ENCODE results near the gene KLK7. TPM values are rescaled to one million over a fixed set of nuclear protein-coding genes. Genes with fewer than 3 reads are reported as not detected.

Gene KLK7
- total RNA-seq, 2 experiments from 2014 or later, result not detected

DNA sequence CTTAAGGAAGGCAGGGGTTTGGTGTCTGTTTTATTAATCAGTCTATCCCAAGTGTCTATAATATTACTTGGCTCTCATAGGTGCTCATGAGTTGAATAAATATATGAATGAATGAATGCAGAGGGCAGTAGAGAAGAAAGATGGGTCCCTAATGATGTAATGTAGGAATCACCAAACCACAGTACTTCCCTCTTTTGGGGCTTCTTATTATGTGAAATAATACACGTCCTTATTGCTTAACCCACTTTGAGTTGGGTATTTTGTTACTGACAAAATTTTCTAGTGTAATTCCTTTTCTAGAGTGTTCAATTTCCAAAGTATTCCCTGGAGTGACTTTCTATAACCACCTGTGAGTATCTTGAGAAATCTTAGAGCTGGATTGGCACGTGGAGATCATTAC, 44.1 kb downstream of the KLK7 start:
- Mint-ChIP-seq H3K36me3 (ENCODE audit: low read depth) (no peaks in the 10 kb centered on the region), H3K4me1 (ENCODE audit: low read depth) (no peaks in the 10 kb centered on the region), H3K9me3 (no peaks in the 10 kb centered on the region), H3K27me3 (ENCODE audit: low read depth) (peaks cover 29% of the 10 kb centered on the region), H3K4me3 (no peak overlapping the region), H3K27ac (no peak overlapping the region)
- intact Hi-C loops (cut with micrococcal nuclease), result no loop called here
- CTCF ChIA-PET, result no interaction called here
- no peak for DNase-seq

- Mint-ChIP-seq H3K4me3 (no peak overlapping the region), H3K27ac (no peak overlapping the region), H3K36me3 (ENCODE audit: low read depth) (no peaks in the 10 kb centered on the region), H3K4me1 (ENCODE audit: low read depth) (no peaks in the 10 kb centered on the region), H3K9me3 (no peaks in the 10 kb centered on the region), H3K27me3 (ENCODE audit: low read depth) (peaks cover 39% of the 10 kb centered on the region)
- CTCF ChIA-PET, result interaction anchor here (0.7 to 1.6 kb wide), 2 partner anchors 11 to 299 kb away, joined by 3 read pairs; no protein-coding TSS in a partner anchor
- DNase-seq, result no peak
- intact Hi-C loops (cut with micrococcal nuclease), result no loop called here
Observed at GRCh38 chr19:50933640-50934039, 50.1 kb downstream of the KLK7 start.

- CTCF ChIA-PET, result interaction anchor here (0.5 to 1.1 kb wide), 2 partner anchors 11 to 13 kb away, joined by 3 to 4 read pairs; no protein-coding TSS in a partner anchor
- DNase-seq, result no peak
- Mint-ChIP-seq H3K4me1 (ENCODE audit: low read depth) (no peaks in the 10 kb centered on the region), H3K27me3 (ENCODE audit: low read depth) (peaks cover 39% of the 10 kb centered on the region), H3K4me3 (no peak overlapping the region), H3K27ac (no peak overlapping the region), H3K9me3 (no peaks in the 10 kb centered on the region), H3K36me3 (ENCODE audit: low read depth) (no peaks in the 10 kb centered on the region)
- intact Hi-C loops (cut with micrococcal nuclease), result no loop called here
Observed at GRCh38 chr19:50932690-50933083, 51.0 kb downstream of the KLK7 start.

DNA sequence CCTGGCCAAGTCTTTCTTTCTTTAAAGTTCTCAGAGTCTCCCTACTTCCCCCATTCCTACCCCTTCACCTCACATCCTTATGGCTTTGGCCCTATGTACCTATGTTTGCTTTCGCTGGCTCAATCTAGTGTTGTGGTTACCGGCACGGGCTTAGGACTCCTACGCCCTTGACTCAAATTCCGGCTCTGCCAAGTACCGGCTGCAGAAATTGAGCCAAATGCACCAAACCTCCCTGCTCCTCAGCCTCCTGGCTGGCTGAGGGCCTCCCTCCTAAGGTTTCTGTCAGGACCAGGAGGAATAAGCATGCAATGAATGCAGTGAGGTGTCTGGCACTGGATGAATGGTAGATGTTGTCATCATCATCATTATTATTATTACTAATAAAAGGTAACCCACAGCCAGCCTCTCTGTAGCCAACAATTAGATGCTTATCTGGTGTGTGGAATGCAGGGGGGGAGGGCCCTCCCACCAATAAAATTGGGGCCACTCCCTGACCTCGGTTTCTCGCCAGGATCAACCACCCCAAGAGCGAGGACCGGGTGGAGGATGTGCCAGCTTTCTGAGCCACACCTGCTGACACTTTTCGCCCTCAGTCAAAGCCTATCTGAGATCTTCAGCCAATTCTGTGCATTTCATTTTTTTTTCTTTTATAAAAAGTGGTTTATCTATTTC, 51.6 kb downstream of the KLK7 start:
- Mint-ChIP-seq H3K4me3 (no peak overlapping the region), H3K36me3 (ENCODE audit: low read depth) (no peaks in the 10 kb centered on the region), H3K27ac (no peak overlapping the region), H3K9me3 (no peaks in the 10 kb centered on the region), H3K27me3 (ENCODE audit: low read depth) (peaks cover 35% of the 10 kb centered on the region), H3K4me1 (ENCODE audit: low read depth) (no peaks in the 10 kb centered on the region)
- no peak for DNase-seq
- CTCF ChIA-PET, result interaction anchor here (0.6 to 1.1 kb wide), 2 partner anchors 10 to 85 kb away, joined by 3 to 4 read pairs; no protein-coding TSS in a partner anchor
- intact Hi-C loops (cut with micrococcal nuclease), result no loop called here

- Mint-ChIP-seq H3K4me3 (no peak overlapping the region), H3K27me3 (ENCODE audit: low read depth) (peaks cover 30% of the 10 kb centered on the region), H3K27ac (no peak overlapping the region), H3K36me3 (ENCODE audit: low read depth) (no peaks in the 10 kb centered on the region), H3K9me3 (no peaks in the 10 kb centered on the region), H3K4me1 (ENCODE audit: low read depth) (no peaks in the 10 kb centered on the region)
- no peak for DNase-seq
- intact Hi-C loops (cut with micrococcal nuclease), result no loop called here
- CTCF ChIA-PET, result interaction anchor here (0.7 to 1.6 kb wide), 4 partner anchors 9 to 166 kb away, joined by 3 to 4 read pairs (median 3); no protein-coding TSS in a partner anchor
Observed at GRCh38 chr19:50931023-50931422, 52.7 kb downstream of the KLK7 start.

DNA sequence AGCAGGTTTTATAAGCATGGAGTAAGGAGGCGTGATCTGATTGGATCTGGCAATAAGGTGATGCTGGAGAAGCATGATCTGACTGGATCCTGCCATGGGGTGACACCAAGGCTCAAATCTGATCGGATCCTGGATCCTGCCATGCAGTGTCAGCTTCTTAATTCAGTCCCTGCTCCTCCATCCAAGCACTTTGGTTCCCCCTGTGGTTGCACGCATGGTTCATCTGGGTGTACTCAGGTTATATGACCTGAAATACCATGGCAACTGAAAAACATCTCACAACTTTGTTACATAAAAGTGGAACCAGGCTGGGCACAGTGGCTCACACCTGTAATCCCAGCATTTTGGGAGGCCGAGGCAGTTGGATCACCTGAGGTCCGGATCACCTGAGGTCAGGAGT, 54.9 kb downstream of the KLK7 start:
- Mint-ChIP-seq H3K4me3 (no peak overlapping the region), H3K9me3 (no peaks in the 10 kb centered on the region), H3K27ac (no peak overlapping the region), H3K36me3 (ENCODE audit: low read depth) (no peaks in the 10 kb centered on the region), H3K4me1 (ENCODE audit: low read depth) (no peaks in the 10 kb centered on the region), H3K27me3 (ENCODE audit: low read depth) (peaks cover 29% of the 10 kb centered on the region)
- intact Hi-C loops (cut with micrococcal nuclease), result loop anchor here (10.0 kb wide), 1 partner anchor 86 kb away; the partner anchor contains the start of gene KLK10
- DNase-seq, result no peak
- CTCF ChIA-PET, result no interaction called here

Other genes starting within 250 kb of the KLK7 start
- gene GPR32, start 213.5 kb downstream of the KLK7 start, total RNA-seq, result not detected
- gene ACP4, start 193.5 kb downstream of the KLK7 start, total RNA-seq, result not detected
- gene KLK1, start 160.1 kb downstream of the KLK7 start, total RNA-seq, result 1 to 10 TPM in 1 of 2 experiments, under 1 TPM in 1; 0.79 to 1.1 TPM
- not detected for gene KLK15, start 150.3 kb downstream of the KLK7 start, total RNA-seq
- gene KLK3, start 129.0 kb downstream of the KLK7 start, total RNA-seq, result not detected
- not detected for gene KLK2, start 110.5 kb downstream of the KLK7 start, total RNA-seq
- gene KLK4, start 72.5 kb downstream of the KLK7 start, total RNA-seq, result not detected
- not detected for gene KLK5, start 30.9 kb downstream of the KLK7 start, total RNA-seq
- gene KLK6, start 14.3 kb downstream of the KLK7 start, total RNA-seq, result not detected
- not detected for gene KLK8, start 17.7 kb upstream of the KLK7 start, total RNA-seq
- gene KLK10, start 35.8 kb upstream of the KLK7 start, total RNA-seq, result not detected
- not detected for gene KLK11, start 42.7 kb upstream of the KLK7 start, total RNA-seq
- gene KLK12, start 51.1 kb upstream of the KLK7 start, total RNA-seq, result not detected
- gene KLK13, start 81.2 kb upstream of the KLK7 start, total RNA-seq, result not detected
- gene KLK14, start 99.0 kb upstream of the KLK7 start, total RNA-seq, result under 1 TPM; 0.69 to 0.79 TPM
- 1 to 10 TPM; 9.2 to 9.9 TPM for gene CTU1, start 124.5 kb upstream of the KLK7 start, total RNA-seq
- 1 to 10 TPM; 1.7 to 1.9 TPM for gene SIGLEC9, start 141.0 kb upstream of the KLK7 start, total RNA-seq
- gene SIGLEC7, start 158.4 kb upstream of the KLK7 start, total RNA-seq, result not detected
- 1 to 10 TPM in 1 of 2 experiments, under 1 TPM in 1; 0.69 to 1.1 TPM for gene CD33, start 241.2 kb upstream of the KLK7 start, total RNA-seq

Measured in activated naive CD4-positive, alpha-beta T cell treated with anti-CD3 and anti-CD28 coated beads for 36 hours (primary cell).